GM10266 (cell line): ENCODE measurements around the gene MS4A10.

ENCODE experiments used
- DNase-seq: peaks from one replicate; pipeline ENCODE4 v3.0.0; 2012; ENCODE audit errors: extremely low spot score
- TF ChIP-seq, protein P1 (sequence below): IDR thresholded peaks from 2 replicates; pipeline ENCODE4 v1.5.1; 2012; ENCODE audit warnings: mild to moderate bottlenecking, low read depth; ENCODE audit not compliant: control insufficient read depth, insufficient read depth; ENCODE audit errors: missing control alignments

The MS4A10 gene

DNA sequence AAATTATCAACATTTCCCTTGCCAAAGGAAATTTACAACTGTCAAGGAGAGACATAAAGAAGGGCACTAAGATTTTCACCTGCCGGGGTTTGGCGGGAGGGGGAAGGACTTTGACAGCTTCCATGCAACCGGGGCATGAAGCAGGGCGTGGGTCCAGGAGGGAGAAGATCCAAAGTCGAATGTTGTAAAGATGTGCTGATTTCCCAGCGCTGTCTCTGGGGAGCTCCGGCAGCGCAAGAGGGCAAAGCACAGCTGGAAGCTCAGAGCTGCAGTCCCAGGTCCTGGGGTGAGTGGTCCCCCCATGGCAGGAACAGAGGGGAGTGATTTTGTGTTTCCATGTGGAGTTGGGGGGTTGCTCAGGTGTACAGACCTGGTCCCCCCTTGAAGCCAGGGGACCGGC lies at the start of gene MS4A10:
Gene MS4A10, plus strand, starts transcription at position 198 of the 400 bp plus-strand sequence. CDS start 5,003 bp downstream, outside the sequence.
- TF ChIP-seq, protein P1, sequence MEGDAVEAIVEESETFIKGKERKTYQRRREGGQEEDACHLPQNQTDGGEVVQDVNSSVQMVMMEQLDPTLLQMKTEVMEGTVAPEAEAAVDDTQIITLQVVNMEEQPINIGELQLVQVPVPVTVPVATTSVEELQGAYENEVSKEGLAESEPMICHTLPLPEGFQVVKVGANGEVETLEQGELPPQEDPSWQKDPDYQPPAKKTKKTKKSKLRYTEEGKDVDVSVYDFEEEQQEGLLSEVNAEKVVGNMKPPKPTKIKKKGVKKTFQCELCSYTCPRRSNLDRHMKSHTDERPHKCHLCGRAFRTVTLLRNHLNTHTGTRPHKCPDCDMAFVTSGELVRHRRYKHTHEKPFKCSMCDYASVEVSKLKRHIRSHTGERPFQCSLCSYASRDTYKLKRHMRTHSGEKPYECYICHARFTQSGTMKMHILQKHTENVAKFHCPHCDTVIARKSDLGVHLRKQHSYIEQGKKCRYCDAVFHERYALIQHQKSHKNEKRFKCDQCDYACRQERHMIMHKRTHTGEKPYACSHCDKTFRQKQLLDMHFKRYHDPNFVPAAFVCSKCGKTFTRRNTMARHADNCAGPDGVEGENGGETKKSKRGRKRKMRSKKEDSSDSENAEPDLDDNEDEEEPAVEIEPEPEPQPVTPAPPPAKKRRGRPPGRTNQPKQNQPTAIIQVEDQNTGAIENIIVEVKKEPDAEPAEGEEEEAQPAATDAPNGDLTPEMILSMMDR, result no peak
- no peak for DNase-seq

DNA sequence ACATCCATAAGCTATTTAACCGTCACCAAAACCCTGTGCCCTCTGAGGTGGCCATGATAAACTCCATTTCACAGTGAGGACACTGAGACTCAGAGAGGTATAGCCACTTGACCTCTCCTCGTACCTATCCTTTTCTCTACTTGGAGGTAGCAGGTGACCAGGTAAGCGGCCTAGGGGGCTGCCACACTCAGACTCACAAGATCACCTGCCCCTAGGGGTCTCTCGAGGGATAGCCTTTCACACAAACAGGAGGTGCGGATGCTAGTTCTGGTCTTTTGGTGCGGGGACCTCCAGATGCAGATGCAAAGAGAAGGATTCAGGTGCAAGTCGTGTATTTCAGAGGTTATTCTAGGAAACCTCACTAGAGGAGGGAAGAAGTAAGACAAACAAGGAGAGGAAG lies 46.0 kb upstream of the MS4A10 start:
- TF ChIP-seq, protein P1, result no peak
- no peak for DNase-seq

DNA sequence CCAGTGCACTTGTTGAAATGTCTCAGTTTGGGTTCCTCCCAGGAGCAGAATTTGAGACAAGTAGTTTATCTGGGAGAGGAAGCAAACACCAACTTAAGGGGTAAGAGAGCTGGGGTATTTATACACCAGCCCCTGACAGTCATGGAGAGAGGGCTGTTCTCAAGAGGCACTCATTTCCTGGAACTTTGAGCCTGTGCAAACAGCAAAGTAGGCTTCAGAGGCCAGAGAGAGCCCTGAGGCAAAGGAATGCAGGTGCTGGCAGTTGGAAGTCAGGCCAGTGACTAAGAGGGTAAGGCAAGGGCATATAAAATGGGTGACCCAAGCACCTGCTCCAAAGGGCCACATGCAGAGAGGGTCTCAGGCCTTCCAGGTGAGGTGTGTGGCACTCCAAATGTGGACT lies 44.6 kb upstream of the MS4A10 start:
- no peak for DNase-seq
- TF ChIP-seq, protein P1, result no peak

DNA sequence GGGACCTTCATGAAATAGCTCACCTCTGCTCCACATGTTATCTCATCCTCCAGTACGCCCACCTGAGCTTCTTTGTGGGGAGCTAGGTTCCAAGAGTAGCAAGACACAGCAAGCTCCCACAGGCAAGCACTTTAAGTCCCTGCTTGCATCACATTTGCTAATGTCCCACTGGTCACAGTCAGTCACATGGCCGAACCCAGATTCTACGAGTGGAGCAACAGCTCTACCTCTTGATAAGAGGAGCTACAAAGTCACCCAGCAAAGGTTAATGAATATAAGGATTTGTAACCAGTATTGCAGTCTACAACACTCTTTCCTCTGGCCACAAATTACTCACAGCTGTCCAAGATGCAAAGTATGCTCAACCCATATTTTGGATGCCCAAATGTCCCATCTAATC lies 43.7 kb upstream of the MS4A10 start:
- TF ChIP-seq, protein P1, result no peak

DNA sequence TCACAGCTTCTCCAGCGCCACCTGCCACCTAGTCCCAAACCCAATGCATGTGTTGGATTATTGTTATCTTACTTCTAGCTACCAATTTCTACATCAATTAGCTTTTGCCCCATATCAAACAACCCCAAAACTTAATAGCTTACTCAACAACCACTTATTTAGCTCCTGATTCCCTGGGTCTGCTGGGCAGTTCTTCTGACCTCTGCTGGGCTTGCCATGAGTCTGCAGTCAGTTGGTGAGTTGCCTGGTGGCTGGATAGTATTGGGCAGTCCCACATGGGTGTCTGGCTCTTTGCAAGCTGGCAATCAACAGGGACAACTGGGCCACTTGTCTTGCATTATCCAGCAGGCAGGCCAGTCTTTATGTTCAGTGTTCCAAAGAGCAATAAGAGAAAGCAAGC lies 42.1 kb upstream of the MS4A10 start:
- no peak for DNase-seq
- TF ChIP-seq, protein P1, result no peak

More for the DNA sequence above, 43.7 kb upstream of the MS4A10 start:
- DNase-seq, result no peak

DNA sequence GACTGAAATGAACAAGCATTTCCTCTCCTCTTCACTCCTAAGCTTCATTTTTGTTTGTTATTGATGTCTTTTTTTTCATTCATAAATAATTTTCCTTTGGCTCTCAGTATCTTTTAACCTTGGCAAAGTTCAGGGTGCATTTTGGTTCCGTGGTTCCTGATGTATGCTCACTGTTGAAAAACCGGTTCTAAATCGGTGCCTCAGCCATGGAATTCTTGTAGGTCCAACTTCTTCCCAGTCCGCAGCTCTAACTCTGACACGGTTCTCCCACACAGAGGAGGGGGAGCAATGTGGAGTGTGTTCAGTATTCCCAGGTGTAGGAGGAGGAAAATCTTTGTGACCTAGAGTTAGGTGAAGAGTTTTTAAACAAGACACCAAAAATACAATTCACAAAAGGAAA lies 41.0 kb upstream of the MS4A10 start:
- TF ChIP-seq, protein P1, result no peak
- DNase-seq, result no peak

DNA sequence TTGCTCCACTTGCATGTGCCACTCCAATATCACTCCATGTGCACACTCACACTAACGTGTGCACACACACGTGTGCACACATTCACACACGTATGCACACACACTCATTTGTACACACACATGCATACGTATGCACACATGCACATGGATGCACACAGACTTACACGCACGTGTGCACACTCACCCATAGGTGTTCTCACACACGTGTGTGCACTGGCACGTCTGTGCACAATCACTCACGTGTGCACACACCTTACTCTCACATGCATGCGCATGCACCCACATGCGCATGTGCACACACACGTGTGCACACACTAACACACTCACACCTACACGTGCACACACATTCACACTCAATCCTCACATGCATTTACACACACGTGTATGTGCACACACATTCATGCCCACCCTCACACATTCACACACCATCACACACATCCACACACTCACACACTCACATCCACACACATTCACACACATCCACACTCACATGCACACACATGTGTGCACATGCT lies 37.7 kb upstream of the MS4A10 start:
- TF ChIP-seq, protein P1, result no peak
- DNase-seq, result no peak
